Bronchial epithelial cell (primary cell): ENCODE measurements around the gene PTPN20. TPM values are rescaled to one million over a fixed set of nuclear protein-coding genes. Genes with fewer than 3 reads are reported as not detected.

Experiments
- DNase-seq: peaks from one replicate; pipeline ENCODE4 v3.0.0-alpha.2; 2010; ENCODE audit warnings: low read depth
- FAIRE-seq: peaks from 2 replicates; lab custom pipeline; 2011; peaks lifted over from hg19 to GRCh38; lab: Jason Lieb, UNC
- H3K27me3 ChIP-seq: 2 replicates; pipeline ENCODE4 v1.5.1; 2011; ENCODE audit warnings: low read length; ENCODE audit not compliant: control insufficient read depth, insufficient read depth
- H3K36me3 ChIP-seq: 2 replicates; pipeline ENCODE4 v1.5.1; 2011; ENCODE audit warnings: low read length; ENCODE audit not compliant: control insufficient read depth, insufficient read depth
- H3K4me3 ChIP-seq: 2 replicates; pipeline ENCODE4 v1.5.1; 2011; ENCODE audit warnings: mild to moderate bottlenecking, low read depth, low read length, control low read depth
- CTCF ChIP-seq: IDR thresholded peaks from 2 replicates; pipeline ENCODE4 v1.5.1; 2011; ENCODE audit warnings: mild to moderate bottlenecking, moderate library complexity, low read length, control low read depth, inconsistent platforms; ENCODE audit not compliant: insufficient read depth, severe bottlenecking
- total RNA-seq: library from RNA; depleted of rRNA; stranded (reverse); fragments of >200 nt; gene quantifications from 2 replicates; pipeline ENCODE4 v1.2.1, GENCODE V29; 2014

The PTPN20 gene
- total RNA-seq, 1 donor from 2014 or later, result 2.1 TPM

GRCh38 chr10:47025253-47025539 is 114.0 kb downstream of the PTPN20 start:
- TF ChIP-seq CTCF, result no peak

GRCh38 chr10:47025540-47026300 is 114.5 kb downstream of the PTPN20 start:
- TF ChIP-seq CTCF, result no peak
- Histone ChIP-seq H3K27me3 (peaks cover 1% of the 10 kb centered on the region), H3K36me3 (no peaks in the 10 kb centered on the region), H3K4me3 (no peak overlapping the region)
- DNase-seq (no peak), FAIRE-seq (no peak)

More at GRCh38 chr10:47025253-47025539, 114.0 kb downstream of the PTPN20 start:
- peaks cover 1% of the 10 kb centered on the region for H3K27me3 ChIP-seq
- FAIRE-seq, result no peak
- H3K4me3 ChIP-seq, result no peak overlapping the region
- no peaks in the 10 kb centered on the region for H3K36me3 ChIP-seq
- no peak for DNase-seq

- H3K27me3 ChIP-seq, result peaks cover 1% of the 10 kb centered on the region
- H3K4me3 ChIP-seq, result no peak overlapping the region
- TF ChIP-seq CTCF, result no peak
- DNase-seq (no peak), FAIRE-seq (no peak)
- no peaks in the 10 kb centered on the region for H3K36me3 ChIP-seq
Measured at GRCh38 chr10:47026301-47027107, 115.3 kb downstream of the PTPN20 start.

GRCh38 chr10:47027108-47027783 is 116.0 kb downstream of the PTPN20 start:
- TF ChIP-seq CTCF, result no peak
- DNase-seq, result no peak
- H3K4me3 ChIP-seq, result no peak overlapping the region
- H3K36me3 ChIP-seq, result no peaks in the 10 kb centered on the region
- H3K27me3 ChIP-seq, result peaks cover 1% of the 10 kb centered on the region
- FAIRE-seq, result no peak

GRCh38 chr10:47027784-47028260 is 116.6 kb downstream of the PTPN20 start:
- Histone ChIP-seq H3K36me3 (no peaks in the 10 kb centered on the region), H3K27me3 (peaks cover 1% of the 10 kb centered on the region), H3K4me3 (no peak overlapping the region)
- TF ChIP-seq CTCF, result no peak
- no peak for FAIRE-seq
- DNase-seq, result no peak
